ENCODE measurements around the gene BICDL1.
"Not testable (repeated sequence)": the region's sequence is repeated elsewhere in the genome, so short reads cannot be mapped to it uniquely, and the experiment has no call there.

GRCh38 chr12:119980702-119981101, 8.3 kb upstream of the BICDL1 start:
- not testable (repeated sequence) for TF ChIP-seq CTCF, POLR2A (IDR thresholded peaks at IDR 0.05)

All from testis (tissue), 2 donors.